H1 (cell line): ENCODE measurements around the gene KLHL3. TPM values are rescaled to one million over a fixed set of nuclear protein-coding genes. Genes with fewer than 3 reads are reported as not detected.

ENCODE experiments used
- CTCF ChIA-PET: fragments of 300-600 bp; sonication (Branson Sonifier 250); formaldehyde crosslinking; loops from one replicate; lab custom pipeline; 2021; ENCODE audit not compliant: partially characterized antibody; lab: Charles Lee
- POLR2A ChIA-PET: fragments of 300-600 bp; sonication (Branson Sonifier 250); formaldehyde crosslinking; loops from one replicate; lab custom pipeline; 2021; ENCODE audit warnings: inconsistent platforms; ENCODE audit not compliant: partially characterized antibody; lab: Charles Lee
- DNase-seq, 2 experiments: peaks; one replicate each; pipeline versions ENCODE4 v3.0.0 to v3.0.0-alpha.2; 2010 to 2022; ENCODE audit warnings: low spot score in 2 of 2, low read depth in 1 of 2, mixed read lengths in 1 of 2
- FAIRE-seq: peaks from 2 replicates; lab custom pipeline; 2011; peaks lifted over from hg19 to GRCh38; lab: Jason Lieb, UNC
- H2AFZ ChIP-seq: 2 replicates; pipeline ENCODE4 v1.8.1; 2012; ENCODE audit warnings: low read length, inconsistent platforms
- H2AK5ac ChIP-seq: 2 replicates; pipeline ENCODE4 v1.6.1; 2013; ENCODE audit warnings: low read depth, low read length
- H2BK120ac ChIP-seq: replicated peaks from 2 replicates; pipeline ENCODE3; 2013; ENCODE audit warnings: low read depth, low read length, inconsistent platforms
- H2BK12ac ChIP-seq: 2 replicates; pipeline ENCODE4 v1.6.1; 2013; ENCODE audit warnings: low read depth, low read length
- H2BK15ac ChIP-seq: 2 replicates; pipeline ENCODE4 v1.6.1; 2013; ENCODE audit warnings: low read length
- H2BK20ac ChIP-seq: 2 replicates; pipeline ENCODE4 v1.6.1; 2013; ENCODE audit warnings: low read length
- H2BK5ac ChIP-seq: 2 replicates; pipeline ENCODE4 v1.6.1; 2013; ENCODE audit warnings: low read depth, low read length
- H3K14ac ChIP-seq: 2 replicates; pipeline ENCODE4 v1.6.1; 2013; ENCODE audit warnings: inconsistent platforms; ENCODE audit not compliant: insufficient read length
- H3K18ac ChIP-seq: 2 replicates; pipeline ENCODE4 v1.6.1; 2013; ENCODE audit warnings: low read length; ENCODE audit errors: extremely low read depth
- H3K23ac ChIP-seq: 2 replicates; pipeline ENCODE4 v1.6.1; 2013; ENCODE audit warnings: inconsistent platforms; ENCODE audit not compliant: insufficient read length
- H3K23me2 ChIP-seq: 2 replicates; pipeline ENCODE4 v1.6.1; 2013; ENCODE audit warnings: low read depth, low read length
- H3K27ac ChIP-seq: 2 replicates; pipeline ENCODE4 v1.6.1; 2011; ENCODE audit warnings: low read depth, low read length, inconsistent platforms
- H3K27me3 ChIP-seq, 4 experiments: replicated peaks in 1 of 4; 1 replicate in 1 of 4; 2 replicates in 3 of 4; pipeline versions ENCODE4 v1.6.1 to v1.8.1; 2011 to 2013; ENCODE audit warnings: low read length in 3 of 4, mild to moderate bottlenecking in 3 of 4, inconsistent platforms in 2 of 4, mixed read lengths in 2 of 4, moderate library complexity in 1 of 4; ENCODE audit not compliant: control insufficient read depth in 3 of 4, insufficient read depth in 3 of 4; ENCODE audit errors: extremely low read depth in 1 of 4
- H3K36me3 ChIP-seq, 4 experiments: 2 replicates each; pipeline versions ENCODE4 v1.6.1 to v1.8.1; 2011 to 2013; ENCODE audit warnings: mild to moderate bottlenecking in 4 of 4, low read length in 3 of 4, moderate library complexity in 2 of 4, control low read depth in 1 of 4, inconsistent platforms in 1 of 4; ENCODE audit not compliant: insufficient read depth in 4 of 4, control insufficient read depth in 2 of 4
- H3K4ac ChIP-seq: replicated peaks from 2 replicates; pipeline ENCODE3; 2013; ENCODE audit warnings: low read length, low read depth, mixed read lengths, inconsistent platforms; ENCODE audit not compliant: insufficient read length
- H3K4me1 ChIP-seq, 4 experiments: replicated peaks in 1 of 4; 1 replicate in 1 of 4; 2 replicates in 3 of 4; pipeline versions ENCODE4 v1.6.1 to v1.8.1; 2011 to 2013; ENCODE audit warnings: low read length in 3 of 4, inconsistent platforms in 2 of 4, mixed read lengths in 1 of 4; ENCODE audit not compliant: insufficient read depth in 4 of 4, control insufficient read depth in 3 of 4
- H3K4me2 ChIP-seq, 2 experiments: 2 replicates each; pipeline versions ENCODE4 v1.6.1 to v1.8.1; 2011 to 2013; ENCODE audit warnings: low read depth in 2 of 2, low read length in 2 of 2, control low read depth in 1 of 2, inconsistent platforms in 1 of 2, mild to moderate bottlenecking in 1 of 2; ENCODE audit not compliant: insufficient read depth in 1 of 2
- H3K4me3 ChIP-seq, 4 experiments: fragments of 200-600, 300-600 bp in 1 of 4; sonication (generic), shearing (Covaris generic), sonication (Bioruptor Twin) in 1 of 4; 2 replicates each; pipeline versions ENCODE4 v1.5.1 to v1.8.1; 2011 to 2016; ENCODE audit warnings: low read length in 4 of 4, low read depth in 3 of 4, control low read depth in 2 of 4, inconsistent platforms in 2 of 4, mild to moderate bottlenecking in 2 of 4, mixed read lengths in 1 of 4, moderate library complexity in 1 of 4; ENCODE audit not compliant: insufficient read depth in 2 of 4; ENCODE audit errors: extremely low read depth in 1 of 4
- H3K56ac ChIP-seq: replicated peaks from 2 replicates; pipeline ENCODE3; 2013; ENCODE audit warnings: low read depth, mild to moderate bottlenecking, mixed read lengths, low read length, inconsistent platforms; ENCODE audit not compliant: insufficient read length
- H3K79me1 ChIP-seq: 2 replicates; pipeline ENCODE4 v1.6.1; 2013; ENCODE audit warnings: low read depth, low read length, control low read depth
- H3K79me2 ChIP-seq, 2 experiments: 2 replicates each; pipeline versions ENCODE4 v1.6.1 to v1.8.1; 2012 to 2013; ENCODE audit warnings: low read length in 2 of 2, mild to moderate bottlenecking in 2 of 2, inconsistent platforms in 1 of 2; ENCODE audit not compliant: insufficient read depth in 2 of 2, control insufficient read depth in 1 of 2
- H3K9ac ChIP-seq, 4 experiments: replicated peaks in 1 of 4; 1 replicate in 1 of 4; 2 replicates in 3 of 4; pipeline versions ENCODE4 v1.6.1 to v1.8.1; 2011 to 2013; ENCODE audit warnings: low read depth in 3 of 4, low read length in 3 of 4, control low read depth in 2 of 4, mild to moderate bottlenecking in 2 of 4, moderate library complexity in 2 of 4, inconsistent platforms in 1 of 4; ENCODE audit errors: extremely low read depth in 1 of 4
- H3K9me3 ChIP-seq, 2 experiments: 2 replicates each; pipeline versions ENCODE4 v1.6.1 to v1.8.1; 2012 to 2013; ENCODE audit warnings: mild to moderate bottlenecking in 2 of 2, moderate library complexity in 2 of 2, control low read depth in 1 of 2, inconsistent platforms in 1 of 2, low read depth in 1 of 2, low read length in 1 of 2, mixed read lengths in 1 of 2; ENCODE audit not compliant: insufficient read depth in 2 of 2
- H4K20me1 ChIP-seq, 2 experiments: replicated peaks in 1 of 2; 2 replicates each; pipeline versions ENCODE3 to v1.8.1; 2011 to 2013; ENCODE audit warnings: inconsistent platforms in 2 of 2, low read length in 2 of 2, mild to moderate bottlenecking in 1 of 2; ENCODE audit not compliant: insufficient read depth in 2 of 2, control insufficient read depth in 1 of 2
- H4K5ac ChIP-seq: 2 replicates; pipeline ENCODE4 v1.6.1; 2013; ENCODE audit warnings: low read length, low read depth, mixed read lengths, inconsistent platforms; ENCODE audit not compliant: insufficient read length
- H4K8ac ChIP-seq: 2 replicates; pipeline ENCODE4 v1.8.0; 2013; ENCODE audit warnings: mild to moderate bottlenecking, moderate library complexity, low read length, inconsistent platforms; ENCODE audit not compliant: insufficient read depth; ENCODE audit errors: extremely low read depth
- H4K91ac ChIP-seq: replicated peaks from 2 replicates; pipeline ENCODE3; 2013; ENCODE audit warnings: low read length, mixed read lengths, inconsistent platforms; ENCODE audit not compliant: insufficient read length
- CHD2 ChIP-seq: IDR thresholded peaks from 2 replicates; pipeline ENCODE4 v1.6.1; 2012; ENCODE audit warnings: low read length, improper control_type of control experiment
- CTBP2 ChIP-seq: IDR thresholded peaks from 2 replicates; pipeline ENCODE4 v1.7.0; 2011; ENCODE audit warnings: borderline replicate concordance, mild to moderate bottlenecking, moderate library complexity, mixed read lengths, low read length; ENCODE audit not compliant: insufficient read depth, insufficient read length
- CTCF ChIP-seq, 3 experiments: IDR thresholded peaks; 1 replicate in 2 of 3; 2 replicates in 1 of 3; pipeline versions ENCODE4 v1.5.1 to v1.6.1; 2011; ENCODE audit warnings: low read length in 3 of 3, mild to moderate bottlenecking in 3 of 3, inconsistent platforms in 2 of 3, low read depth in 1 of 3, moderate library complexity in 1 of 3; ENCODE audit not compliant: insufficient read depth in 1 of 3; ENCODE audit errors: control extremely low read depth in 1 of 3
- GABPA ChIP-seq: IDR thresholded peaks from 2 replicates; pipeline ENCODE4 v1.6.1; 2011; ENCODE audit warnings: mild to moderate bottlenecking, low read length, moderate library complexity, borderline replicate concordance; ENCODE audit not compliant: insufficient read depth
- KDM4A ChIP-seq: IDR thresholded peaks from one replicate; pipeline ENCODE4 v1.7.1; 2012; ENCODE audit warnings: low read depth, mild to moderate bottlenecking, moderate library complexity, low read length, inconsistent platforms; ENCODE audit not compliant: severe bottlenecking
- PHF8 ChIP-seq: fragments of 200-600 bp; sonication (generic); conservative IDR thresholded peaks from 2 replicates; pipeline ENCODE4 v1.7.1; 2012; ENCODE audit warnings: low read depth, mild to moderate bottlenecking, inconsistent platforms, low read length, moderate library complexity
- RXRA ChIP-seq: IDR thresholded peaks from 2 replicates; pipeline ENCODE4 v1.6.1; 2011; ENCODE audit warnings: low read depth, mild to moderate bottlenecking, low read length, moderate library complexity; ENCODE audit not compliant: insufficient read depth
- SIN3A ChIP-seq, 2 experiments: IDR thresholded peaks in 1 of 2; conservative IDR thresholded peaks in 1 of 2; 2 replicates each; pipeline ENCODE4 v1.6.1; 2011 to 2012; ENCODE audit warnings: low read length in 2 of 2, improper control_type of control experiment in 1 of 2, low read depth in 1 of 2, mild to moderate bottlenecking in 1 of 2
- SIX5 ChIP-seq: IDR thresholded peaks from 2 replicates; pipeline ENCODE4 v1.6.1; 2011; ENCODE audit warnings: mild to moderate bottlenecking, low read depth, low read length
- YY1 ChIP-seq: IDR thresholded peaks from 2 replicates; pipeline ENCODE4 v1.6.1; 2011; ENCODE audit warnings: low read depth, mild to moderate bottlenecking, low read length
- WGBS, 2 experiments: shearing (Covaris generic) in 1 of 2; methylation state at CpG; one replicate each; pipeline versions ENCODE4 v1.1.6 to v1.1.7; 2013 to 2015; ENCODE audit warnings: low lambda C conversion rate in 2 of 2, mixed read lengths in 2 of 2, inconsistent platforms in 1 of 2, low coverage in 1 of 2, missing lambda C conversion rate in 1 of 2; ENCODE audit not compliant: insufficient replicate concordance in 2 of 2, insufficient coverage in 1 of 2, insufficient read length in 1 of 2; ENCODE audit errors: extremely low coverage in 1 of 2, missing lambda C conversion rate in 1 of 2; 5-methylcytosine and 5-hydroxymethylcytosine counted together
- polyA plus RNA-seq, 7 experiments: library from polyadenylated mRNA; depleted of rRNA in 3 of 7; stranded (reverse) in 5 of 7; unstranded in 2 of 7; fragments of >200 nt in 5 of 7; fragments of 200-250 nt in 2 of 7; gene quantifications; 1 replicate in 5 of 7; 2 replicates in 1 of 7; 4 replicates in 1 of 7; pipeline versions ENCODE4 v1.2.1 to v1.2.3, GENCODE V29; 2011 to 2013; ENCODE audit warnings: missing spikeins in 2 of 7, mixed read lengths in 2 of 7
- total RNA-seq: library from RNA; stranded (reverse); fragmentation: NEBNext Ultra II Directional; extraction: Animal tissue kit (Norgen Biotek cat#: 25700); gene quantifications from 2 replicates; pipeline ENCODE4 v1.2.1, GENCODE V29; 2021

The KLHL3 gene
- total and polyA plus RNA-seq, 2 of the 8 experiments (the other 6 are each of a cell fraction or from before 2014, with no cell fraction given), result 7.4 to 13.7 TPM

- Histone ChIP-seq H3K79me1 (peaks cover 6% of the 10 kb centered on the region), H3K4me3 (no peak overlapping the region)
- POLR2A ChIA-PET, result interaction anchor here (1.1 to 3.4 kb wide), 2 partner anchors 10 to 22 kb away, joined by 4 to 12 read pairs; partner anchors contain the start of gene HNRNPA0
- TF ChIP-seq KDM4A (no peak), RXRA (no peak), SIX5 (no peak), CTBP2 (no peak), PHF8 (no peak), CTCF (IDR thresholded peaks at IDR 0.05; ENCODE audit: control extremely low read depth in 1 of 3, insufficient read depth in 1 of 3, low read depth in 1 of 3, low read length in 3 of 3) (no peak), CHD2 (no peak), SIN3A (conservative IDR thresholded peaks at IDR 0.05 in 1 of 2, IDR thresholded peaks at IDR 0.05 in 1 of 2; ENCODE audit: low read depth in 1 of 2, low read length in 2 of 2) (no peak), GABPA (no peak), YY1 (no peak)
Observed at GRCh38 chr5:137731176-137731575, 4.7 kb downstream of the KLHL3 start.

More at GRCh38 chr5:137731176-137731575, 4.7 kb downstream of the KLHL3 start:
- CTCF ChIA-PET, result interaction anchor here (0.6 to 1.8 kb wide), 5 partner anchors 9 to 70 kb away, joined by 3 to 12 read pairs (median 5); no protein-coding TSS in a partner anchor
- Histone ChIP-seq H3K4me1 (peaks cover under 1 to 9% (median 6%) of the 10 kb centered on the region in 4 experiments; a peak in 5 of 7 replicates), H3K27ac (no peak overlapping the region), H2AK5ac (no peak overlapping the region), H3K9ac (no peak overlapping the region), H3K56ac (no peak overlapping the region), H3K9me3 (no peaks in the 10 kb centered on the region), H2BK20ac (no peak overlapping the region), H2BK120ac (no peak overlapping the region), H4K20me1 (no peaks in the 10 kb centered on the region), H3K23me2 (peaks cover 12% of the 10 kb centered on the region; the same call in 1 of the 2 replicates), H4K91ac (no peak overlapping the region), H2BK5ac (no peak overlapping the region), H2AFZ (no peak overlapping the region), H4K8ac (no peak overlapping the region), H3K79me2 (peaks cover 6 to 49% of the 10 kb centered on the region in 2 experiments; a peak in 3 of 4 replicates), H2BK15ac (no peak overlapping the region), H3K4ac (no peak overlapping the region), H3K36me3 (no peaks in the 10 kb centered on the region), H4K5ac (no peak overlapping the region), H3K18ac (no peak overlapping the region), H2BK12ac (no peak overlapping the region), H3K4me2 (no peak overlapping the region), H3K27me3 (no peaks in the 10 kb centered on the region), H3K14ac (no peak overlapping the region), H3K23ac (no peak overlapping the region)
- DNase-seq (no peak), FAIRE-seq (no peak)
- WGBS, 2 experiments, result 88% methylated on average over 3 of the region's 3 CpGs; no CpG with 5 or more reads in 1 of the 2 experiments
